GM11168 (cell line): Measurements from ENCODE around the gene GCGR.

Experiments
- in situ Hi-C: fragments of 300-500 bp; cut with MboI; formaldehyde crosslinking; loops from one replicate; pipeline ENCODE4 v1.12.0; 2022; ENCODE audit warnings: low sequenced_read_pairs; ENCODE audit not compliant: unreplicated experiment

Gene GCGR

DNA sequence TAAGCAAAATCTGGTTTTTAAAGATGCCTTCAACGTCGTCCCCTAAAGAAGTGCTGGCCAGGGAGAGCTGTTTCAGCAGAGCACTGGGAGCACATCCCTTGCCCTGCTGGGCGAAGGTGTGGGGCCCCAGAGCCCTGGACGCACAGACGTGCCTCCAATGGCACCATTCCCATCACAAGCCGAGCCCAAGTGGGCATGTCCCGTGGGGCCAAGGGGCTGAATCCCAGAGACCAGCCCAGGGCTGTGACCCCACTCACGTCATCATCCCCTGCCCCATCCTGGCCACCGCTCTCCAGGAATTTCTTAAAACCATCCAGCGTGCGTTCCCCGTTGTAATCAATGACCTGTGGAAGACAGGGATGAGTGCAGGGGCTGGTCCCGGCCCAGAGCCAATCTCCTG lies 40.9 kb downstream of the GCGR start:
- in situ Hi-C loops, result loop anchor here (25.0 kb wide), 1 partner anchor 108 kb away; no protein-coding TSS in a partner anchor

- in situ Hi-C loops, result loop anchor here (25.0 kb wide), 1 partner anchor 108 kb away; no protein-coding TSS in a partner anchor
Measured at GRCh38 chr17:81845361-81845760, 41.4 kb downstream of the GCGR start.

DNA sequence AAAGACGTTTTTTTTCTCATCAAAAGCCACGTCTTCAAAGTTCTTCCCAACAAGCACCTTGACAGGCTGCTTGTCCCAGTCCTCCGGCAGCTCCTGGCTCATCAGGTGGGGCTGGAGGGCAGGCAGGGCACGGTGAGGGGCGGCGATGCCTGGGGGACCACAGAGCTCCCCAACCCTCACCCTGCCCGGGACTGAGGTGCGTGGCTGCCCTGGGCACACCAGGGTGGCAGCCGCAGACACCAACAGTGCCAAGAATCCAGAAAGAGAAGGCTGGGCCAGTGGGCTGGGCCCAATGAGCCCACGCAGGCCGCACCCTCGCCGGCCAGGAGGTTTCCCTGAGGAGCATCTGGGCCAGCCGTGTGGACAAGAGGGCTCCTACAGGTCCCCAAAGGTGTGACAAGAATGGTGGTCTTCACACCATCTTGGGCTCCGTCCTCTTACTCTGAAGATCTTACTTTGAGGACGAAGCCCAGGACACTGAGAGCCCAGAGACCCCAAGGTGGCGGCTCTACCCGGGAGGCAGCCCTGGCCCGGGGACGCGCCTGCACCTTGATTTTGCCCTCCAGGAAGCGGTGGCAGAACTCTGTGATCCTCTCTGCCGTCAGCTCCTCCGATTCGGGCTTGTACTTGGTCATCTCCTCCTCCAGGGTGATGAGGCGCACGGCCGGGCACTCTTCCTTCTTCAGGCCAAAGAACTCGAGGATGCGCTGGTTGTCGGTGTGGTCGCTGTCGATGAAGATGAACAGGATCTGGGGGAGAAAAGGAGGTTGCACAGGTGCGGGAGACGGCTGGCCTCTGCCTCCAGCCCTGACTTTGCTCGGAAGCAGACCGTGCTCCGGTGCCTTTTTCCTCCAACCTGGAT lies 42.2 kb downstream of the GCGR start:
- in situ Hi-C loops, result loop anchor here (25.0 kb wide), 1 partner anchor 109 kb away; no protein-coding TSS in a partner anchor

GRCh38 chr17:81846743-81847689 lies 43.1 kb downstream of the GCGR start:
- in situ Hi-C loops, result loop anchor here (25.0 kb wide), 1 partner anchor 110 kb away; no protein-coding TSS in a partner anchor

- in situ Hi-C loops, result loop anchor here (25.0 kb wide), 1 partner anchor 112 kb away; no protein-coding TSS in a partner anchor
Measured at GRCh38 chr17:81849457-81849856, 45.5 kb downstream of the GCGR start.

- in situ Hi-C loops, result no loop called here
Measured at GRCh38 chr17:81851423-81851822, 47.5 kb downstream of the GCGR start.

DNA sequence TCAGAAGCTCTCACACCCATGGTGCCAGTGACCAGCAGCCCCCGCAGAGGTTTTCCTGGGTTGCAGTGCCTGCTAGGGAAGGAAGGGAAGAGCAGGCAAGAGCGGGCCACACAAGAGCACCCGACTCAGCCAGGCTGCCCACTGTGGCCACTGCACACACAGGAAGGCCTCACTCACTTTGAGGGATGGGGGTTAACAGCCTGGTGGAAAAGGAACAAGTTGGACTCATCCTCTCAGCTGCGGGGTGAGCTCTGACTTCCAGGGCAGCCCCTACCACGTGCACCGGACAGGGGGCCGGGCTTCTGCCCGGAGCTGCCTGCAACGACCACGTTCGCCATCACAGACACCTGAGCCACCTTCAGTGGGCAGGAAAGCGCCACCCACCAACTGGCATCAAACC lies 48.3 kb downstream of the GCGR start:
- in situ Hi-C loops, result no loop called here

DNA sequence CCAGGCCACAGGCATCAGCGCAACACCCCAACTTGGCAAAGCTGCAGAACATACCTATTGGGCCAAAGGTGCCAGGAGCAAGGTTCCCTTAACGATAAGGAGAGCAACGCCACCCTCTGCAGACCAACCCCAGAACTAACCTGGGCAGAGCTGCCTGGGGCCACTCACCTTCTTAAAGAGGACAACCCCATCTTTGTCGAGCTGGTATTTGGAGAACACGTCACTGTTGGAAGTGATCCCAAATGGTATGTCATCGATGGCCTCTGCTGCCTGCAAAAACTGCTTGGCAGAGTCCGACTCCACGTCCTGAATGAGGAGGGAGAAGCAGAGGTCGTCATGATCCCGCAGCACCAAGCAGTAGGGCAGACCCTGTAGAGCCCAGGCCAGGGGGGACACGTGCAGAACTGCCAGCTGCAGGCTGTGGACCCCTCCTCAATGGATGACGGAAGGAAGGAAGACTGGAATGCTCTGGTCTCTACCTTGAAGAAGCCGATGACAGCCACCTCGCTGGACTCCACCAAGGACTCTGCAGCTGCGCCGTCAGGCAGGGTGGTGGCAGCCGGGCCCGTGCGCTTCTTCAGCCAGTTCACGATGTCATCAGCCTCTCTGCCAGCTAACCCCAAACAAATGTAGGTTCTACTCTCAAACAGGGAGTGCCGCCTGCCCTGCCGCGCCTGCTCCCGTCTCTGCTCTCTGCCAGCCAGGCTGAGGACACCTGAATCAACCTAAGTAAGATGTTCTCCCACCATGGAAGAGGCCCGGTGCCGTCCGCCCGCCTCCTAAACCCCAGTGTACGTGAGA lies 51.2 kb downstream of the GCGR start:
- in situ Hi-C loops, result no loop called here

GRCh38 chr17:81858170-81858966 lies 54.4 kb downstream of the GCGR start:
- in situ Hi-C loops, result no loop called here

GRCh38 chr17:81858967-81859905 lies 55.3 kb downstream of the GCGR start:
- in situ Hi-C loops, result no loop called here

GRCh38 chr17:81859906-81860755 lies 56.2 kb downstream of the GCGR start, which contains the start of gene P4HB:
Gene P4HB, minus strand, starts transcription at chr17:81860535. Its CDS starts 64 bp downstream, at chr17:81860471.
- in situ Hi-C loops, result no loop called here

DNA sequence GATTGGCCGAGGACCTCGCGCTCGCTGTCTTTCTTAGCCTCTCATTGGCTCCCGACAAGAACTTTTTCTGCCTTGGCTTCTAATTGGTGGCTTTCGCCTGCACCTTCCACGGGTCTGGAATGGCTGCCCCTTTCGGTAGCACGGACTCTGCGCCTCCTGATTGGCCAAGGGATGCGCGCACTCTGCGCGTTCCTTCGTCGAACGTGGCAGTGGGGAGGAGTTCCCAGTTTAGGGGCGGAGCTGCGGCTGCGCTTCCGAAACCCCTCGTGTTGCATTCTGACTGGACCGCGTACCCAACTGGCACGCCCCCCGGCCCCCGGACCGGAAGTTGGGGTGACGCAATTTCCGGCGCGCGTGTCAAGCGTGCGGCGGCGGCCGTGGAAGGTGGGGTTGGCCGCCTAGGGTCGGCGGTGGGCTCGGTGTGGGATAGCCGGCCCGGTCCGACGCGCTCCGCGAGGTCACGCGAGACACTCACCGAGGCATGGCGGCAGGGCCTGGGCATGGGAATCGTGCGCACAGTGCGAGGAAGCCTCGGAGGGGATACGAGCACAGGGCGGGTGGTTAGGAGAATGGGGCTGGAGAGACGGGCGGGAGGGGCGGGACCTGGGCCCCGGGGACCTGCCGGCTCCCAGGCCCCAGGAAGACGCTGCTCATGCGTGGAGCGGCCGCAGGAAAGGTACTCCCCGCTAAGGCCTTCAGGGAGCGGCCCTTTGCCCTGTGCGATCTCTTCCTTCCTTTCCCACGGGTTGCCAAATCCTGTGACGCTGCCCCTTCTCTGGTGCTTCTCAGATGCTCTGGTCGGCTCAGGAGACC lies 57.0 kb downstream of the GCGR start:
- in situ Hi-C loops, result no loop called here

DNA sequence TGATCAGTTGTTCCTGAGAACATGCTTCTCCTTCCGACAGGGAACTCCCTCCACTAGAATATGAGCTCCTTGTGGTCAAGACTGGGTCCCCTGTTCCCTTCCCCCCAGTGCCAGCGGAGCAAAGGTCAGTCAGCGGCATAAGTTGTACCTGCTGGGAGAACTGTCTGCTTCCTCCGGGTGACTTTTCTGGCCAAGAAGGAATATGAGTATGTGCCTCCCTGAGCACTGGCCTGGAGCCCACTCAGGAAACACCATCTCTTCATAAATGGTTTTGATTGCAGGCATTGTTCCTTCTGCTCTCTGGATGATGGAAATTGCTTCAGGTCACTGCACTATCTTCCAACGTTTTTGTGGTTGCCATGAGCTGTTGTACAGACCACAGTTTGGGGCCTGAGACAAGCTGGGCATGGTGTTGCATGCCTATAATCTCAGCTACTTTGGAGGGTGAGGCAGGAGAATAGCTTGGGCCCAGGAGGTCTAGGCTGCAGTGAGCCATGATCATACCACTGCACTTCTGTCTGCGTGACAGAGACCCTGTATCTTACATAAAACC lies 59.2 kb downstream of the GCGR start:
- in situ Hi-C loops, result no loop called here
